Measurements from ENCODE around the gene ATP11A.

GRCh38 chr13:112740502-112741131 lies 50.8 kb downstream of the ATP11A start:
- no peak for TF ChIP-seq CTCF (IDR thresholded peaks at IDR 0.05)
- no peak for TF ChIP-seq POLR2A (IDR thresholded peaks at IDR 0.05)
